GM12878 (cell line): ENCODE measurements around the gene DNAJC5G. TPM values are rescaled to one million over a fixed set of nuclear protein-coding genes. Genes with fewer than 3 reads are reported as not detected.
A peak's percentile ranks its signal among the peaks of the same experiment; 100 is the strongest.

Experiments used
- ATAC-seq: fragments of 200-7000 bp; cut with Tn5 transposase; 3 replicates; pipeline ENCODE4 v1.9.1; 2020; ENCODE audit warnings: mild to moderate bottlenecking, moderate library complexity
- BruUV-seq: library from RNA; stranded (reverse); fragments of 400-500 nt; replicated peaks from 2 replicates; lab custom pipeline; 2021; lab: Mats Ljungman, UMichigan
- CTCF ChIA-PET: fragments of 300-600 bp; sonication (Branson Sonifier 250); formaldehyde crosslinking; extraction: SDS; loops from one replicate; lab custom pipeline; 2021; ENCODE audit warnings: inconsistent platforms; lab: Yijun Ruan, JAX
- POLR2A ChIA-PET: fragments of 350-600 bp; formaldehyde crosslinking; extraction: SDS; loops from one replicate; lab custom pipeline; 2021; ENCODE audit warnings: inconsistent platforms; lab: Charles Lee
- RAD21 ChIA-PET: fragments of 300-600 bp; sonication (Branson Sonifier 250); formaldehyde crosslinking; loops from one replicate; lab custom pipeline; 2023; ENCODE audit warnings: antibody characterized with exemption; ENCODE audit not compliant: unreplicated experiment; lab: Charles Lee
- SMC1A ChIA-PET: fragments of 300-600 bp; sonication (Branson Sonifier 250); formaldehyde crosslinking; loops from one replicate; lab custom pipeline; 2023; ENCODE audit not compliant: unreplicated experiment, uncharacterized antibody; lab: Charles Lee
- DNase-seq: peaks from one replicate; pipeline ENCODE4 v3.0.0-alpha.2; 2011; ENCODE audit warnings: low read depth, low spot score
- FAIRE-seq: peaks from 3 replicates; lab custom pipeline; 2011; peaks lifted over from hg19 to GRCh38; lab: Jason Lieb, UNC
- H2AFZ ChIP-seq: 2 replicates; pipeline ENCODE4 v1.6.0; 2011; ENCODE audit warnings: low read depth, low read length, control low read depth; ENCODE audit not compliant: control insufficient read depth
- H3K27ac ChIP-seq: 2 replicates; pipeline ENCODE4 v1.5.1; 2011; ENCODE audit warnings: control low read depth; ENCODE audit not compliant: control insufficient read depth, insufficient read depth
- H3K27me3 ChIP-seq, 2 experiments: replicated peaks in 1 of 2; 2 replicates each; pipeline versions ENCODE4 v1.6.0 to v1.6.1; 2011; ENCODE audit warnings: low read length in 1 of 2; ENCODE audit not compliant: control insufficient read depth in 2 of 2, insufficient read depth in 2 of 2
- H3K36me3 ChIP-seq, 2 experiments: 2 replicates each; pipeline ENCODE4 v1.5.1; 2011; ENCODE audit warnings: low read length in 1 of 2; ENCODE audit not compliant: control insufficient read depth in 2 of 2, insufficient read depth in 2 of 2
- H3K4me1 ChIP-seq: 2 replicates; pipeline ENCODE4 v1.6.1; 2011; ENCODE audit warnings: mild to moderate bottlenecking, low read length, moderate library complexity, mixed read lengths; ENCODE audit not compliant: control insufficient read depth, insufficient read depth
- H3K4me2 ChIP-seq: 2 replicates; pipeline ENCODE4 v1.6.0; 2011; ENCODE audit warnings: control low read depth; ENCODE audit not compliant: control insufficient read depth, insufficient read depth
- H3K4me3 ChIP-seq: fragments of 200-600 bp; sonication (generic); 2 replicates; pipeline ENCODE4 v1.5.1; 2016
- H3K79me2 ChIP-seq: 2 replicates; pipeline ENCODE4 v1.6.0; 2011; ENCODE audit warnings: low read length; ENCODE audit not compliant: control insufficient read depth, insufficient read depth
- H3K9ac ChIP-seq: 2 replicates; pipeline ENCODE4 v1.8.0; 2011; ENCODE audit warnings: low read length, control low read depth, mixed read lengths; ENCODE audit not compliant: control insufficient read depth, insufficient read depth
- H3K9me3 ChIP-seq: replicated peaks from 3 replicates; pipeline ENCODE4 v1.5.1; 2011; ENCODE audit warnings: mild to moderate bottlenecking, low read length; ENCODE audit not compliant: control insufficient read depth, insufficient read depth
- H4K20me1 ChIP-seq: 2 replicates; pipeline ENCODE4 v1.6.0; 2011; ENCODE audit not compliant: control insufficient read depth, insufficient read depth
- EP300 ChIP-seq, 2 experiments: fragments of 150-350 bp in 1 of 2; IDR thresholded peaks; 2 replicates each; pipeline ENCODE4 v1.6.1; 2011 to 2012; ENCODE audit warnings: low read depth in 2 of 2, low read length in 2 of 2, borderline replicate concordance in 1 of 2, improper control_type of control experiment in 1 of 2, inconsistent platforms in 1 of 2; ENCODE audit not compliant: control insufficient read depth in 1 of 2
- NFYA ChIP-seq: IDR thresholded peaks from 2 replicates; pipeline ENCODE4 v1.6.1; 2011; ENCODE audit warnings: low read depth, mild to moderate bottlenecking, low read length, improper control_type of control experiment, borderline replicate concordance
- POLR2A ChIP-seq: IDR thresholded peaks from 2 replicates; pipeline ENCODE4 v1.6.1; 2011; ENCODE audit warnings: low read depth, mild to moderate bottlenecking, low read length
- RAD21 ChIP-seq: IDR thresholded peaks from 2 replicates; pipeline ENCODE4 v1.6.1; 2011; ENCODE audit warnings: mild to moderate bottlenecking, low read depth, low read length, moderate library complexity; ENCODE audit not compliant: insufficient read depth
- RB1 ChIP-seq: fragments of 450-650 bp; formaldehyde crosslinking; IDR thresholded peaks from 2 replicates; pipeline ENCODE4 v1.6.1; 2017; ENCODE audit warnings: mild to moderate bottlenecking, borderline replicate concordance
- RCOR1 ChIP-seq: conservative IDR thresholded peaks from 2 replicates; pipeline ENCODE4 v1.6.1; 2012; ENCODE audit warnings: low read depth, low read length, improper control_type of control experiment
- ZNF622 ChIP-seq: fragments of 450-650 bp; IDR thresholded peaks from 2 replicates; pipeline ENCODE4 v1.6.1; 2017; ENCODE audit warnings: mild to moderate bottlenecking, inconsistent platforms
- WGBS: methylation state at CpG from one replicate; pipeline ENCODE4 v1.1.6; 2016; ENCODE audit warnings: low lambda C conversion rate; ENCODE audit not compliant: insufficient replicate concordance, insufficient coverage; ENCODE audit errors: missing lambda C conversion rate; 5-methylcytosine and 5-hydroxymethylcytosine counted together
- in situ Hi-C: fragments of 300-500 bp; cut with MboI; formaldehyde crosslinking; loops from 9 replicates; pipeline ENCODE4 v1.14.3; 2018; ENCODE audit warnings: mixed read lengths
- intact Hi-C: fragments of 100-400 bp; cut with micrococcal nuclease; formaldehyde crosslinking; loops from one replicate; pipeline ENCODE4 v1.14.2; 2022; ENCODE audit not compliant: unreplicated experiment
- polyA plus RNA-seq, 11 experiments: library from polyadenylated mRNA; depleted of rRNA in 4 of 11; unstranded in 6 of 11; stranded (reverse) in 5 of 11; fragments of >200 nt; fragmentation: Nextera tagmentation in 4 of 11; fragmentation: Illumina TruSeq in 1 of 11; extraction: Ambion mirVana in 4 of 11; extraction: Trizol in 1 of 11; gene quantifications; 1 replicate in 1 of 11; 2 replicates in 10 of 11; pipeline versions ENCODE4 v1.2.1 to v1.2.3, GENCODE V29; 2011 to 2016; ENCODE audit warnings: inconsistent platforms in 2 of 11, missing spikeins in 2 of 11, low read depth in 1 of 11
- total RNA-seq, 4 experiments: library from RNA; depleted of rRNA in 3 of 4; stranded (reverse); fragments of >200 nt in 3 of 4; fragmentation: Illumina TruSeq in 1 of 4; extraction: Trizol in 1 of 4; gene quantifications; 2 replicates each; pipeline versions ENCODE4 v1.2.1 to v1.2.3, GENCODE V29; 2013 to 2021
- TF ChIP-seq, protein P1 (sequence below), 3 experiments: IDR thresholded peaks in 2 of 3; conservative IDR thresholded peaks in 1 of 3; 2 replicates each; pipeline ENCODE4 v1.5.1; 2011; ENCODE audit warnings: low read depth in 3 of 3, low read length in 3 of 3, mild to moderate bottlenecking in 3 of 3, control low read depth in 2 of 3, moderate library complexity in 2 of 3, inconsistent platforms in 1 of 3, mixed read lengths in 1 of 3; ENCODE audit not compliant: control insufficient read depth in 2 of 3, insufficient read depth in 1 of 3; ENCODE audit errors: extremely low read depth in 1 of 3
- TF ChIP-seq, protein P2 (sequence below): fragments of 450-650 bp; formaldehyde crosslinking; IDR thresholded peaks from 2 replicates; pipeline ENCODE4 v1.4.0; 2022; ENCODE audit warnings: mild to moderate bottlenecking, moderate library complexity

The DNAJC5G gene
- total and polyA plus RNA-seq, 10 of the 15 experiments (the other 5 are each of a cell fraction or from before 2014, with no cell fraction given) = not detected

DNA sequence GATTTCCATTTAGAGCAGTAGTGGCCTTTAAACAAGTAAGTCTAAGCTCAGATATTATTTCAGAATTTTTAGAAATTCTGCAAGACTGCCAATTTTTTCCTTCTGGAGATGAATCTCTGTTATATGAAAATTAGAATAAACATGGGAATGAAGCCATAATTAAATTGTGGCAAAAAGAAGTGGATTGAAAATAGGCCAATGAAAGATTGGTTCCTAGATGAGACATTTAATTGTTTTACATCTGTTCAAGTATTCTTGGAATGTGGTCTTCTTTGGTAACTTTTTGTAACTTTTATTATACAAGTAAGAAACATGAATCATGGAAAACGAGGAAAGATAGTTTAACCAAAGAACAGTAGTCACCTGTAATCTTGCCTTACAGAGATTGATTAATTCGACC is 47.7 kb upstream of the DNAJC5G start:
- Histone ChIP-seq H4K20me1 (no peaks in the 10 kb centered on the region), H3K79me2 (no peaks in the 10 kb centered on the region), H3K9ac (no peak overlapping the region), H3K4me3 (no peak overlapping the region), H3K27me3 (no peaks in the 10 kb centered on the region), H3K4me1 (no peaks in the 10 kb centered on the region), H2AFZ (no peak overlapping the region), H3K36me3 (peaks cover 34 to 45% of the 10 kb centered on the region in 2 experiments; a peak in 3 of 4 replicates), H3K4me2 (no peak overlapping the region), H3K9me3 (no peaks in the 10 kb centered on the region)
- DNase-seq = no peak
- SMC1A ChIA-PET = no interaction called here
- 93% methylated on average over 2 of the region's 2 CpGs for WGBS
- intact Hi-C loops (no loop called here), in situ Hi-C loops (no loop called here)
- POLR2A ChIA-PET = no interaction called here
- RAD21 ChIA-PET = no interaction called here
- CTCF ChIA-PET = no interaction called here
- FAIRE-seq = no peak
- no TSS peak for BruUV-seq
- no peak for ATAC-seq
- TF ChIP-seq ZNF622 (no peak), RCOR1 (no peak), RB1 (no peak)
- TF ChIP-seq, protein P1, sequence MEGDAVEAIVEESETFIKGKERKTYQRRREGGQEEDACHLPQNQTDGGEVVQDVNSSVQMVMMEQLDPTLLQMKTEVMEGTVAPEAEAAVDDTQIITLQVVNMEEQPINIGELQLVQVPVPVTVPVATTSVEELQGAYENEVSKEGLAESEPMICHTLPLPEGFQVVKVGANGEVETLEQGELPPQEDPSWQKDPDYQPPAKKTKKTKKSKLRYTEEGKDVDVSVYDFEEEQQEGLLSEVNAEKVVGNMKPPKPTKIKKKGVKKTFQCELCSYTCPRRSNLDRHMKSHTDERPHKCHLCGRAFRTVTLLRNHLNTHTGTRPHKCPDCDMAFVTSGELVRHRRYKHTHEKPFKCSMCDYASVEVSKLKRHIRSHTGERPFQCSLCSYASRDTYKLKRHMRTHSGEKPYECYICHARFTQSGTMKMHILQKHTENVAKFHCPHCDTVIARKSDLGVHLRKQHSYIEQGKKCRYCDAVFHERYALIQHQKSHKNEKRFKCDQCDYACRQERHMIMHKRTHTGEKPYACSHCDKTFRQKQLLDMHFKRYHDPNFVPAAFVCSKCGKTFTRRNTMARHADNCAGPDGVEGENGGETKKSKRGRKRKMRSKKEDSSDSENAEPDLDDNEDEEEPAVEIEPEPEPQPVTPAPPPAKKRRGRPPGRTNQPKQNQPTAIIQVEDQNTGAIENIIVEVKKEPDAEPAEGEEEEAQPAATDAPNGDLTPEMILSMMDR (IDR thresholded peaks at IDR 0.05 in 2 of 3, conservative IDR thresholded peaks at IDR 0.05 in 1 of 3; ENCODE audit: control insufficient read depth in 2 of 3, extremely low read depth in 1 of 3, insufficient read depth in 1 of 3, low read depth in 3 of 3, low read length in 3 of 3) = no peak
- TF ChIP-seq, all 136 proteins: peak for 0
- no peak overlapping the region for H3K27ac ChIP-seq

DNA sequence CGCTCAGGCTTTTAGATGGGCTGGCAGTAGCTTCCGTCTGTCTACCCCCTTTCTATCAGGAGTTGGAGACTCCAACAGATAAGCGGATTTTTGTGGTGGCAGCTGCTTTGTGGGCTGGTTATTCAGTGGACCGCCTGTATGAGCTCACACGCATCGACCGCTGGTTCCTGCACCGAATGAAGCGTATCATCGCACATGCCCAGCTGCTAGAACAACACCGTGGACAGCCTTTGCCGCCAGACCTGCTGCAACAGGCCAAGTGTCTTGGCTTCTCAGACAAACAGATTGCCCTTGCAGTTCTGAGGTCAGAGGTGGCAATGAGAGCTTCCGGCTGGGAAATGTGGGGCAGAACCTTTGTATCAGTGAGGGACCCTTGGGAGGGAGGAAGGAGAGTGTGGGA is 43.3 kb upstream of the DNAJC5G start:
- RAD21 ChIA-PET = no interaction called here
- H3K27ac ChIP-seq = no peak overlapping the region
- DNase-seq (no peak), FAIRE-seq (no peak), ATAC-seq (no peak)
- 93% methylated on average over 13 of the region's 13 CpGs for WGBS
- H3K4me1 ChIP-seq = no peaks in the 10 kb centered on the region
- peaks cover 37 to 40% of the 10 kb centered on the region in 2 experiments; a peak in 3 of 4 replicates for H3K36me3 ChIP-seq
- no TSS peak for BruUV-seq
- SMC1A ChIA-PET = interaction anchor here (0.6 kb wide), 1 partner anchor 316 kb away, joined by 3 read pairs; no protein-coding TSS in a partner anchor
- H3K27me3 ChIP-seq = no peaks in the 10 kb centered on the region
- no peaks in the 10 kb centered on the region for H3K79me2 ChIP-seq
- no peak overlapping the region for H2AFZ ChIP-seq
- POLR2A ChIA-PET = no interaction called here
- H3K9ac ChIP-seq = no peak overlapping the region
- TF ChIP-seq POLR2A (peak; percentile 32; the same call in 1 of the 2 replicates), EP300 (IDR thresholded peaks at IDR 0.05; ENCODE audit: borderline replicate concordance in 1 of 2, control insufficient read depth in 1 of 2, low read depth in 2 of 2, low read length in 2 of 2) (no peak), NFYA (no peak), RAD21 (no peak)
- TF ChIP-seq, protein P2, sequence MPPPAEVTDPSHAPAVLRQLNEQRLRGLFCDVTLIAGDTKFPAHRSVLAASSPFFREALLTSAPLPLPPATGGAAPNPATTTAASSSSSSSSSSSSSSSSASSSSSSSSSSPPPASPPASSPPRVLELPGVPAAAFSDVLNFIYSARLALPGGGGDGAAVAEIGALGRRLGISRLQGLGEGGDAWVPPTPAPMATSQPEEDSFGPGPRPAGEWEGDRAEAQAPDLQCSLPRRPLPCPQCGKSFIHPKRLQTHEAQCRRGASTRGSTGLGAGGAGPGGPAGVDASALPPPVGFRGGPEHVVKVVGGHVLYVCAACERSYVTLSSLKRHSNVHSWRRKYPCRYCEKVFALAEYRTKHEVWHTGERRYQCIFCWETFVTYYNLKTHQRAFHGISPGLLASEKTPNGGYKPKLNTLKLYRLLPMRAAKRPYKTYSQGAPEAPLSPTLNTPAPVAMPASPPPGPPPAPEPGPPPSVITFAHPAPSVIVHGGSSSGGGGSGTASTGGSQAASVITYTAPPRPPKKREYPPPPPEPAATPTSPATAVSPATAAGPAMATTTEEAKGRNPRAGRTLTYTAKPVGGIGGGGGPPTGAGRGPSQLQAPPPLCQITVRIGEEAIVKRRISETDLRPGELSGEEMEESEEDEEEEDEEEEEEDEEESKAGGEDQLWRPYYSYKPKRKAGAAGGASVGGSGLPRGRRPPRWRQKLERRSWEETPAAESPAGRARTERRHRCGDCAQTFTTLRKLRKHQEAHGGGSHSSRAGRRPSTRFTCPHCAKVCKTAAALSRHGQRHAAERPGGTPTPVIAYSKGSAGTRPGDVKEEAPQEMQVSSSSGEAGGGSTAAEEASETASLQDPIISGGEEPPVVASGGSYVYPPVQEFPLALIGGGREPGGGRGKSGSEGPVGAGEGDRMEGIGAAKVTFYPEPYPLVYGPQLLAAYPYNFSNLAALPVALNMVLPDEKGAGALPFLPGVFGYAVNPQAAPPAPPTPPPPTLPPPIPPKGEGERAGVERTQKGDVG = no peak
- no peak overlapping the region for H3K4me2 ChIP-seq
- CTCF ChIA-PET = interaction anchor here (0.6 to 0.8 kb wide), 2 partner anchors 18 to 134 kb away, joined by 3 read pairs; no protein-coding TSS in a partner anchor
- no peak overlapping the region for H3K4me3 ChIP-seq
- no peaks in the 10 kb centered on the region for H4K20me1 ChIP-seq
- in situ Hi-C loops = no loop called here
- intact Hi-C loops = no loop called here
- no peaks in the 10 kb centered on the region for H3K9me3 ChIP-seq
